Fibroblast of villous mesenchyme (primary cell): ENCODE results near the gene B3GALT6. TPM values are rescaled to one million over a fixed set of nuclear protein-coding genes. Genes with fewer than 3 reads are reported as not detected.

Experiments
- DNase-seq: peaks from one replicate; pipeline ENCODE4 v3.0.0-alpha.2; 2010; ENCODE audit warnings: low read depth
- H3K4me3 ChIP-seq: 2 replicates; pipeline ENCODE4 v1.5.1; 2011; ENCODE audit warnings: low read depth, mild to moderate bottlenecking, low read length
- total RNA-seq: library from RNA; depleted of rRNA; stranded (reverse); fragments of >200 nt; gene quantifications from 2 replicates; pipeline ENCODE4 v1.2.3, GENCODE V29; 2012
- TF ChIP-seq, protein P1 (sequence below): IDR thresholded peaks from 2 replicates; pipeline ENCODE4 v1.5.1; 2012; ENCODE audit warnings: low read depth, mild to moderate bottlenecking, low read length; ENCODE audit not compliant: insufficient read depth

B3GALT6 gene
- total RNA-seq = 25.0 and 30.3 TPM in 2 replicates

- TF ChIP-seq, protein P1, sequence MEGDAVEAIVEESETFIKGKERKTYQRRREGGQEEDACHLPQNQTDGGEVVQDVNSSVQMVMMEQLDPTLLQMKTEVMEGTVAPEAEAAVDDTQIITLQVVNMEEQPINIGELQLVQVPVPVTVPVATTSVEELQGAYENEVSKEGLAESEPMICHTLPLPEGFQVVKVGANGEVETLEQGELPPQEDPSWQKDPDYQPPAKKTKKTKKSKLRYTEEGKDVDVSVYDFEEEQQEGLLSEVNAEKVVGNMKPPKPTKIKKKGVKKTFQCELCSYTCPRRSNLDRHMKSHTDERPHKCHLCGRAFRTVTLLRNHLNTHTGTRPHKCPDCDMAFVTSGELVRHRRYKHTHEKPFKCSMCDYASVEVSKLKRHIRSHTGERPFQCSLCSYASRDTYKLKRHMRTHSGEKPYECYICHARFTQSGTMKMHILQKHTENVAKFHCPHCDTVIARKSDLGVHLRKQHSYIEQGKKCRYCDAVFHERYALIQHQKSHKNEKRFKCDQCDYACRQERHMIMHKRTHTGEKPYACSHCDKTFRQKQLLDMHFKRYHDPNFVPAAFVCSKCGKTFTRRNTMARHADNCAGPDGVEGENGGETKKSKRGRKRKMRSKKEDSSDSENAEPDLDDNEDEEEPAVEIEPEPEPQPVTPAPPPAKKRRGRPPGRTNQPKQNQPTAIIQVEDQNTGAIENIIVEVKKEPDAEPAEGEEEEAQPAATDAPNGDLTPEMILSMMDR = no peak
- peak within 1 kb of the TSS; percentile 88 for H3K4me3 ChIP-seq
- DNase-seq = no peak
Measured at GRCh38 chr1:1232208-1232795, at the start of gene B3GALT6. TSS of gene B3GALT6 (plus strand) at chr1:1232237. CDS start at chr1:1232279, 42 bp downstream.

DNA sequence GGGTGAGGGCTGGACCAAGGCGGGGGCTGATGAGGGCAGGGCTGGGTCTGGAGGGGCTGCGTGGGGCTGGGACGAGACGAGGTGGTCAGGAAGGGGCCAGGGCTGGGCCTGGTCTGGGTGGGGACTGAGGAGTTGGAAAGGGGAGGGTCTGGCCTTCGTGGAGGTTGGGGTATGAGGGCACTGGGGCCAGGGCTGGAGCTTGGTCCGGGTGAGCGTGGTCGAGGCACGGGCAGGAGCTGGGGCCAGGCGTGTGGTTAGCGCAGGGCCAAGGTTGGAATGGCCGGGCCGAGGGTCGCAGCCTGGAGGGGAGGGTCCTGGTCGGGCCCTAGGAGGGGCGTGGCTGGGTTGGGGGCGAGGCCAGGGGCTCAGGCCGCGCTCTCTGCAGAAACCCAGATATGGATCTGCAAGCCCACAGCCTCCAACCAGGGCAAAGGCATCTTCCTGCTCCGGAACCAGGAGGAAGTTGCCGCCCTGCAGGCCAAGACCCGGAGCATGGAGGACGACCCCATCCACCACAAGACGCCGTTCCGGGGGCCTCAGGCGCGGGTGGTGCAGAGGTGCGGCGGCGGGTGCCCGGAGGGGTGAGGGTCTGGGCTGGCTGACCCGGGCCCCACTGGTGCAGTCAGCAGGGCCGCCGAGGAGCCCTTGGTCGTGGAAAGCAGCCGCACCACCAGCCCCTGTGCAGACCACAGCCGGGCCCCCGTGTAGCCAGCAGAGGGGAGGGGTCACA, 49.4 kb upstream of the B3GALT6 start:
- H3K4me3 ChIP-seq = no peak overlapping the region
- TF ChIP-seq, protein P1 = no peak
- no peak for DNase-seq

DNA sequence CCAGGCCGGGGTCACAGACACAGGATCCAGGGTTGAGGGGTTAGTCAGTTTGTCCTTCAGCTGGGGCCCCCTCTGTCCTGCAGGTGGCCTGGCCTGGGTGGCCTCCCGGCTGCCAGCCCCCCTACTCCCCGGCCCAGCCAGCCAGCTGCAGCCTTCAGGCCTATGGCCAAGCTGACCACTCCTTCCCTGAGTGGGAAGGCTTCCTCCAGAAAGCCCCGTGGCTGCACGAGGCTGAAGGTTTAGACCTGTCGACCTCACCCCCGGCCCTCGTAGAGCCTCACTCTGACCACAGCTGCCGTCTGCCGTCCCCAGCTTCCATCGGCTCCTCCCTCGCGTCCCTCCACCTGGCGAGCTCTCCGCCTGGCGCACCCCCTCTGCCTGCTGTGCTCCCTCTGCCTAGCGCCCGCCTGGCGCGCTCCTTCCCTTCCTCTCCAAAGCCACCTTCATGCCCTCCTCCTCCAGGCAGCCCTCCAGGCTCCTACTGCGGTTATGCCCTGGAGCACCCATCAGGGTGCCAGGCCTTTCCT, 48.8 kb upstream of the B3GALT6 start:
- DNase-seq = no peak
- TF ChIP-seq, protein P1 = no peak
- H3K4me3 ChIP-seq = no peak overlapping the region

- DNase-seq = no peak
- TF ChIP-seq, protein P1 = no peak
- H3K4me3 ChIP-seq = no peak overlapping the region
Measured at GRCh38 chr1:1183833-1184775, 47.9 kb upstream of the B3GALT6 start.

DNA sequence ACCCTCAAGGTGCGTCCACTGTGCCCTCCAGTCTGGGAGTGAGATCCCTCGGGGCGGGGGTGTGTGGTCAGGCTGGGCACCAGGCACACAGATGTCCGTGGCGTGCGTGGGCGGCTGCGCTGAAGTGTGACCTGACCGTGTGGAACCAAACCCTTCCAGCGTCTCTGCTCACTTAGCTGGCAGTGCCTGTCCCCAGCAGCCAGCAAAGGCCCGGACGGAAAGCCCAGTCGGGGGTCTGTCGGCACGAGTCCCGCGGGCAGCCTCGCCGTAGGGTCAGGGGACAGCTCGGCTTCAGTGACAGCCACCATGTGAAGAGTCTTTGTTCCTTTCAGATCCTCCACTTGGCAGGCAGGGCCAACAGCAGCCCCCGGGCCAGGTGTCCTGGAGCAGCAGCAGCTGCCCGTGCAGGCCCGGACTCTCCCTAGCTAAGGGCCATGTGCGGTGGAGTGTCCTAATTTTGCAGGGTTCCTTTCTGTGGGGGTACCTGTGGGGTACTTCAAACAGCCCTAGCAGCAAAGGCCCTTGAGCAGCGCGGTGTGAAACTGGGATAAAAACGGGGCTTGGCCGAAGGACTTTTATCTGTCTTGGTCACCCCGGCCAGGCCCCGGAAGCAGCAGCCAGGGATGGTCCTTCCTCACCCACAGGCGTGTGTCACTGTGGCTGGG, 46.8 kb upstream of the B3GALT6 start:
- H3K4me3 ChIP-seq = no peak overlapping the region
- DNase-seq = no peak
- TF ChIP-seq, protein P1 = no peak

DNA sequence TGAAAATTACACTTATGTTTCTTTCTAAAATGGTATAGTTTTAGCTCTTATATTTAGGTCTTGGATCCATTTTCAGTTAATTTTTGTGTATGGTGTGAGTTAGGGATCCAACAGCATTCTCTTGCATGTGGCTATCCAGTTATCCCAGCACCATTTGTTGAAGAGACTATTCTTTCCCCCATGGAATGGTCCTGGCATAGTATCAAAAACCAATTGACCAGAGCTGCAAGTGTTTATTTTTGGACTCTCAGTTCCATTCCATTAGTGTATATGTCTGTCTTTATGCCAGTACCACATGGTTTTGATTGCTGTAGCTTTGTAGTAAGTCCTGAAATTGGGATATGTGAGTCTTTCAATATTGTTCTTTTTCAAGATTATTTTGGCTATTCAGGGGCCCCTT, 44.1 kb upstream of the B3GALT6 start:
- TF ChIP-seq, protein P1 = no peak
- no peak for DNase-seq
- no peak overlapping the region for H3K4me3 ChIP-seq
